H1 (cell line): ENCODE results near the gene DPYSL4. TPM values are rescaled to one million over a fixed set of nuclear protein-coding genes. Genes with fewer than 3 reads are reported as not detected.

Experiments
- CTCF ChIA-PET: fragments of 300-600 bp; sonication (Branson Sonifier 250); formaldehyde crosslinking; loops from one replicate; lab custom pipeline; 2021; ENCODE audit not compliant: partially characterized antibody; lab: Charles Lee
- POLR2A ChIA-PET: fragments of 300-600 bp; sonication (Branson Sonifier 250); formaldehyde crosslinking; loops from one replicate; lab custom pipeline; 2021; ENCODE audit warnings: inconsistent platforms; ENCODE audit not compliant: partially characterized antibody; lab: Charles Lee
- DNase-seq, 2 experiments: peaks; one replicate each; pipeline versions ENCODE4 v3.0.0 to v3.0.0-alpha.2; 2010 to 2022; ENCODE audit warnings: low spot score in 2 of 2, low read depth in 1 of 2, mixed read lengths in 1 of 2
- FAIRE-seq: peaks from 2 replicates; lab custom pipeline; 2011; peaks lifted over from hg19 to GRCh38; lab: Jason Lieb, UNC
- H2AFZ ChIP-seq: 2 replicates; pipeline ENCODE4 v1.8.1; 2012; ENCODE audit warnings: low read length, inconsistent platforms
- H2AK5ac ChIP-seq: 2 replicates; pipeline ENCODE4 v1.6.1; 2013; ENCODE audit warnings: low read depth, low read length
- H2BK120ac ChIP-seq: replicated peaks from 2 replicates; pipeline ENCODE3; 2013; ENCODE audit warnings: low read depth, low read length, inconsistent platforms
- H2BK12ac ChIP-seq: 2 replicates; pipeline ENCODE4 v1.6.1; 2013; ENCODE audit warnings: low read depth, low read length
- H2BK15ac ChIP-seq: 2 replicates; pipeline ENCODE4 v1.6.1; 2013; ENCODE audit warnings: low read length
- H2BK20ac ChIP-seq: 2 replicates; pipeline ENCODE4 v1.6.1; 2013; ENCODE audit warnings: low read length
- H2BK5ac ChIP-seq: 2 replicates; pipeline ENCODE4 v1.6.1; 2013; ENCODE audit warnings: low read depth, low read length
- H3K14ac ChIP-seq: 2 replicates; pipeline ENCODE4 v1.6.1; 2013; ENCODE audit warnings: inconsistent platforms; ENCODE audit not compliant: insufficient read length
- H3K18ac ChIP-seq: 2 replicates; pipeline ENCODE4 v1.6.1; 2013; ENCODE audit warnings: low read length; ENCODE audit errors: extremely low read depth
- H3K23ac ChIP-seq: 2 replicates; pipeline ENCODE4 v1.6.1; 2013; ENCODE audit warnings: inconsistent platforms; ENCODE audit not compliant: insufficient read length
- H3K23me2 ChIP-seq: 2 replicates; pipeline ENCODE4 v1.6.1; 2013; ENCODE audit warnings: low read depth, low read length
- H3K27ac ChIP-seq: 2 replicates; pipeline ENCODE4 v1.6.1; 2011; ENCODE audit warnings: low read depth, low read length, inconsistent platforms
- H3K27me3 ChIP-seq, 4 experiments: replicated peaks in 1 of 4; 1 replicate in 1 of 4; 2 replicates in 3 of 4; pipeline versions ENCODE4 v1.6.1 to v1.8.1; 2011 to 2013; ENCODE audit warnings: low read length in 3 of 4, mild to moderate bottlenecking in 3 of 4, inconsistent platforms in 2 of 4, mixed read lengths in 2 of 4, moderate library complexity in 1 of 4; ENCODE audit not compliant: control insufficient read depth in 3 of 4, insufficient read depth in 3 of 4; ENCODE audit errors: extremely low read depth in 1 of 4
- H3K36me3 ChIP-seq, 4 experiments: 2 replicates each; pipeline versions ENCODE4 v1.6.1 to v1.8.1; 2011 to 2013; ENCODE audit warnings: mild to moderate bottlenecking in 4 of 4, low read length in 3 of 4, moderate library complexity in 2 of 4, control low read depth in 1 of 4, inconsistent platforms in 1 of 4; ENCODE audit not compliant: insufficient read depth in 4 of 4, control insufficient read depth in 2 of 4
- H3K4ac ChIP-seq: replicated peaks from 2 replicates; pipeline ENCODE3; 2013; ENCODE audit warnings: low read length, low read depth, mixed read lengths, inconsistent platforms; ENCODE audit not compliant: insufficient read length
- H3K4me1 ChIP-seq, 4 experiments: replicated peaks in 1 of 4; 1 replicate in 1 of 4; 2 replicates in 3 of 4; pipeline versions ENCODE4 v1.6.1 to v1.8.1; 2011 to 2013; ENCODE audit warnings: low read length in 3 of 4, inconsistent platforms in 2 of 4, mixed read lengths in 1 of 4; ENCODE audit not compliant: insufficient read depth in 4 of 4, control insufficient read depth in 3 of 4
- H3K4me2 ChIP-seq, 2 experiments: 2 replicates each; pipeline versions ENCODE4 v1.6.1 to v1.8.1; 2011 to 2013; ENCODE audit warnings: low read depth in 2 of 2, low read length in 2 of 2, control low read depth in 1 of 2, inconsistent platforms in 1 of 2, mild to moderate bottlenecking in 1 of 2; ENCODE audit not compliant: insufficient read depth in 1 of 2
- H3K4me3 ChIP-seq, 4 experiments: fragments of 200-600, 300-600 bp in 1 of 4; sonication (generic), shearing (Covaris generic), sonication (Bioruptor Twin) in 1 of 4; 2 replicates each; pipeline versions ENCODE4 v1.5.1 to v1.8.1; 2011 to 2016; ENCODE audit warnings: low read length in 4 of 4, low read depth in 3 of 4, control low read depth in 2 of 4, inconsistent platforms in 2 of 4, mild to moderate bottlenecking in 2 of 4, mixed read lengths in 1 of 4, moderate library complexity in 1 of 4; ENCODE audit not compliant: insufficient read depth in 2 of 4; ENCODE audit errors: extremely low read depth in 1 of 4
- H3K56ac ChIP-seq: replicated peaks from 2 replicates; pipeline ENCODE3; 2013; ENCODE audit warnings: low read depth, mild to moderate bottlenecking, mixed read lengths, low read length, inconsistent platforms; ENCODE audit not compliant: insufficient read length
- H3K79me1 ChIP-seq: 2 replicates; pipeline ENCODE4 v1.6.1; 2013; ENCODE audit warnings: low read depth, low read length, control low read depth
- H3K79me2 ChIP-seq, 2 experiments: 2 replicates each; pipeline versions ENCODE4 v1.6.1 to v1.8.1; 2012 to 2013; ENCODE audit warnings: low read length in 2 of 2, mild to moderate bottlenecking in 2 of 2, inconsistent platforms in 1 of 2; ENCODE audit not compliant: insufficient read depth in 2 of 2, control insufficient read depth in 1 of 2
- H3K9ac ChIP-seq, 4 experiments: replicated peaks in 1 of 4; 1 replicate in 1 of 4; 2 replicates in 3 of 4; pipeline versions ENCODE4 v1.6.1 to v1.8.1; 2011 to 2013; ENCODE audit warnings: low read depth in 3 of 4, low read length in 3 of 4, control low read depth in 2 of 4, mild to moderate bottlenecking in 2 of 4, moderate library complexity in 2 of 4, inconsistent platforms in 1 of 4; ENCODE audit errors: extremely low read depth in 1 of 4
- H3K9me3 ChIP-seq, 2 experiments: 2 replicates each; pipeline versions ENCODE4 v1.6.1 to v1.8.1; 2012 to 2013; ENCODE audit warnings: mild to moderate bottlenecking in 2 of 2, moderate library complexity in 2 of 2, control low read depth in 1 of 2, inconsistent platforms in 1 of 2, low read depth in 1 of 2, low read length in 1 of 2, mixed read lengths in 1 of 2; ENCODE audit not compliant: insufficient read depth in 2 of 2
- H4K20me1 ChIP-seq, 2 experiments: replicated peaks in 1 of 2; 2 replicates each; pipeline versions ENCODE3 to v1.8.1; 2011 to 2013; ENCODE audit warnings: inconsistent platforms in 2 of 2, low read length in 2 of 2, mild to moderate bottlenecking in 1 of 2; ENCODE audit not compliant: insufficient read depth in 2 of 2, control insufficient read depth in 1 of 2
- H4K5ac ChIP-seq: 2 replicates; pipeline ENCODE4 v1.6.1; 2013; ENCODE audit warnings: low read length, low read depth, mixed read lengths, inconsistent platforms; ENCODE audit not compliant: insufficient read length
- H4K8ac ChIP-seq: 2 replicates; pipeline ENCODE4 v1.8.0; 2013; ENCODE audit warnings: mild to moderate bottlenecking, moderate library complexity, low read length, inconsistent platforms; ENCODE audit not compliant: insufficient read depth; ENCODE audit errors: extremely low read depth
- H4K91ac ChIP-seq: replicated peaks from 2 replicates; pipeline ENCODE3; 2013; ENCODE audit warnings: low read length, mixed read lengths, inconsistent platforms; ENCODE audit not compliant: insufficient read length
- RBBP5 ChIP-seq: IDR thresholded peaks from 2 replicates; pipeline ENCODE4 v1.7.1; 2012; ENCODE audit warnings: low read depth, mild to moderate bottlenecking, inconsistent platforms, low read length, moderate library complexity, borderline replicate concordance
- TCF12 ChIP-seq: IDR thresholded peaks from 2 replicates; pipeline ENCODE4 v1.6.1; 2011; ENCODE audit warnings: low read depth, mild to moderate bottlenecking, low read length
- ZNF274 ChIP-seq: IDR thresholded peaks from 2 replicates; pipeline ENCODE4 v1.7.0; 2012; ENCODE audit warnings: low read length, borderline replicate concordance; ENCODE audit errors: extremely low read depth
- WGBS, 2 experiments: shearing (Covaris generic) in 1 of 2; methylation state at CpG; one replicate each; pipeline versions ENCODE4 v1.1.6 to v1.1.7; 2013 to 2015; ENCODE audit warnings: low lambda C conversion rate in 2 of 2, mixed read lengths in 2 of 2, inconsistent platforms in 1 of 2, low coverage in 1 of 2, missing lambda C conversion rate in 1 of 2; ENCODE audit not compliant: insufficient replicate concordance in 2 of 2, insufficient coverage in 1 of 2, insufficient read length in 1 of 2; ENCODE audit errors: extremely low coverage in 1 of 2, missing lambda C conversion rate in 1 of 2; 5-methylcytosine and 5-hydroxymethylcytosine counted together
- polyA plus RNA-seq, 7 experiments: library from polyadenylated mRNA; depleted of rRNA in 3 of 7; stranded (reverse) in 5 of 7; unstranded in 2 of 7; fragments of >200 nt in 5 of 7; fragments of 200-250 nt in 2 of 7; gene quantifications; 1 replicate in 5 of 7; 2 replicates in 1 of 7; 4 replicates in 1 of 7; pipeline versions ENCODE4 v1.2.1 to v1.2.3, GENCODE V29; 2011 to 2013; ENCODE audit warnings: missing spikeins in 2 of 7, mixed read lengths in 2 of 7
- total RNA-seq: library from RNA; stranded (reverse); fragmentation: NEBNext Ultra II Directional; extraction: Animal tissue kit (Norgen Biotek cat#: 25700); gene quantifications from 2 replicates; pipeline ENCODE4 v1.2.1, GENCODE V29; 2021
- TF ChIP-seq, protein P1 (sequence below), 3 experiments: IDR thresholded peaks; 1 replicate in 2 of 3; 2 replicates in 1 of 3; pipeline versions ENCODE4 v1.5.1 to v1.6.1; 2011; ENCODE audit warnings: low read length in 3 of 3, mild to moderate bottlenecking in 3 of 3, inconsistent platforms in 2 of 3, low read depth in 1 of 3, moderate library complexity in 1 of 3; ENCODE audit not compliant: insufficient read depth in 1 of 3; ENCODE audit errors: control extremely low read depth in 1 of 3

DPYSL4 gene
- total and polyA plus RNA-seq, 2 of the 8 experiments (the other 6 are each of a cell fraction or from before 2014, with no cell fraction given), result 12.9 to 15.2 TPM

DNA sequence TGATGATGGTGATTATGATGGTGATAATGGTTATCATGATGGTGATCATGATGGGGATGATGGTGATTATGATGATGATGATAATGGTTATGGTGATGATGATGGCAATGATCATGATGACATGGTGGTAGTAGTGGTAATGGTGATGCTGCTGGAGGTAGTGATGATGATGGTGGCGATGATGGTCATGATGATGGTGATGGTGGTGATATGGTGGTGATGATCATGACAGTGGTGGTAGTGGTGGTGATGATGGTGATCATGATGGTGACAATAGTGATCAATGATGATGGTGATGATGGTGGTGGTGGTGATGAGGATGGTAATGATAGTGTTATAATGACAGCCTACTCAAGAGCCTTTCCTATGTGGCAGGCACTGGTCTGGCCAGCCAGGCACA, 31.8 kb upstream of the DPYSL4 start:
- 90% methylated on average over 1 of the region's 1 CpG; no CpG with 5 or more reads in 1 of the 2 experiments for WGBS, 2 experiments
- H2BK120ac ChIP-seq, result peak overlapping the region; percentile 57
- H3K56ac ChIP-seq, result no peak overlapping the region
- H4K20me1 ChIP-seq, result peaks cover 0 to 2% of the 10 kb centered on the region in 2 experiments
- no peak overlapping the region for H3K14ac ChIP-seq
- TF ChIP-seq TCF12, result no peak
- no peak for TF ChIP-seq RBBP5
- TF ChIP-seq ZNF274, result no peak
- TF ChIP-seq, protein P1, sequence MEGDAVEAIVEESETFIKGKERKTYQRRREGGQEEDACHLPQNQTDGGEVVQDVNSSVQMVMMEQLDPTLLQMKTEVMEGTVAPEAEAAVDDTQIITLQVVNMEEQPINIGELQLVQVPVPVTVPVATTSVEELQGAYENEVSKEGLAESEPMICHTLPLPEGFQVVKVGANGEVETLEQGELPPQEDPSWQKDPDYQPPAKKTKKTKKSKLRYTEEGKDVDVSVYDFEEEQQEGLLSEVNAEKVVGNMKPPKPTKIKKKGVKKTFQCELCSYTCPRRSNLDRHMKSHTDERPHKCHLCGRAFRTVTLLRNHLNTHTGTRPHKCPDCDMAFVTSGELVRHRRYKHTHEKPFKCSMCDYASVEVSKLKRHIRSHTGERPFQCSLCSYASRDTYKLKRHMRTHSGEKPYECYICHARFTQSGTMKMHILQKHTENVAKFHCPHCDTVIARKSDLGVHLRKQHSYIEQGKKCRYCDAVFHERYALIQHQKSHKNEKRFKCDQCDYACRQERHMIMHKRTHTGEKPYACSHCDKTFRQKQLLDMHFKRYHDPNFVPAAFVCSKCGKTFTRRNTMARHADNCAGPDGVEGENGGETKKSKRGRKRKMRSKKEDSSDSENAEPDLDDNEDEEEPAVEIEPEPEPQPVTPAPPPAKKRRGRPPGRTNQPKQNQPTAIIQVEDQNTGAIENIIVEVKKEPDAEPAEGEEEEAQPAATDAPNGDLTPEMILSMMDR (IDR thresholded peaks at IDR 0.05; ENCODE audit: control extremely low read depth in 1 of 3, insufficient read depth in 1 of 3, low read depth in 1 of 3, low read length in 3 of 3), result no peak
- no peak overlapping the region for H3K23ac ChIP-seq
- no peak overlapping the region for H2AFZ ChIP-seq
- H3K4me2 ChIP-seq, result no peak overlapping the region
- no peak overlapping the region for H3K18ac ChIP-seq
- no peak overlapping the region for H2BK20ac ChIP-seq
- H3K4me1 ChIP-seq, result no peaks in the 10 kb centered on the region; a peak in 2 of 7 replicates
- no peak overlapping the region for H2BK5ac ChIP-seq
- no peak overlapping the region for H3K4ac ChIP-seq
- no peak overlapping the region for H3K9ac ChIP-seq
- H3K79me2 ChIP-seq, result no peaks in the 10 kb centered on the region
- H3K79me1 ChIP-seq, result no peaks in the 10 kb centered on the region; the same call in 1 of the 2 replicates
- H4K91ac ChIP-seq, result no peak overlapping the region
- H3K23me2 ChIP-seq, result peaks cover 15% of the 10 kb centered on the region
- H3K27me3 ChIP-seq, result no peaks in the 10 kb centered on the region
- H2AK5ac ChIP-seq, result no peak overlapping the region
- H3K9me3 ChIP-seq, result no peaks in the 10 kb centered on the region
- no peak overlapping the region for H2BK15ac ChIP-seq
- no peak for FAIRE-seq
- H3K4me3 ChIP-seq, result no peak overlapping the region
- H3K27ac ChIP-seq, result no peak overlapping the region
- H2BK12ac ChIP-seq, result no peak overlapping the region
- CTCF ChIA-PET, result interaction anchor here (1.5 to 1.8 kb wide), 2 partner anchors 9 to 13 kb away, joined by 4 read pairs; no protein-coding TSS in a partner anchor
- no peak for DNase-seq
- no peak overlapping the region for H4K8ac ChIP-seq
- H3K36me3 ChIP-seq, result no peaks in the 10 kb centered on the region; a peak in 1 of 8 replicates
- POLR2A ChIA-PET, result no interaction called here
- no peak overlapping the region for H4K5ac ChIP-seq
